Naive thymus-derived CD8-positive, alpha-beta T cell (primary cell): ENCODE results near the gene SCN7A. TPM values are rescaled to one million over a fixed set of nuclear protein-coding genes. Genes with fewer than 3 reads are reported as not detected.
A peak's percentile ranks its signal among the peaks of the same experiment; 100 is the strongest.

Experiments used
- ATAC-seq, 2 donors: fragments of 150-1000 bp; cut with Tn5 transposase in 1 of 2; sonication (Bioruptor Pico), chemical (Tn5 transposase) in 1 of 2; 1 replicate in 1 of 2; 2 replicates in 1 of 2; pipeline ENCODE4 v1.10.0; 2021; ENCODE audit warnings: mild to moderate bottlenecking in 2 of 2, moderate library complexity in 2 of 2
- POLR2A ChIA-PET: fragments of 350-600 bp; sonication (Branson Sonifier 250); formaldehyde crosslinking; loops from one replicate; lab custom pipeline; 2021; ENCODE audit warnings: antibody characterized with exemption; lab: Charles Lee
- DNase-seq, 10 donors: peaks; one replicate each; pipeline versions ENCODE4 v3.0.0 to v3.0.0-alpha.2; 2020 to 2022
- H3K27ac Mint-ChIP-seq, 10 donors: one replicate each; pipeline ENCODE4 v1.8.0; 2020 to 2022; ENCODE audit warnings: mild to moderate bottlenecking in 10 of 10, mixed read lengths in 10 of 10, moderate library complexity in 4 of 10, inconsistent platforms in 1 of 10
- H3K27me3 Mint-ChIP-seq, 5 donors: one replicate each; pipeline ENCODE4 v1.8.0; 2021 to 2022; ENCODE audit warnings: mixed read lengths in 5 of 5
- H3K36me3 Mint-ChIP-seq, 3 donors: one replicate each; pipeline ENCODE4 v1.8.0; 2020 to 2022; ENCODE audit warnings: mixed read lengths in 3 of 3, mild to moderate bottlenecking in 2 of 3, inconsistent platforms in 1 of 3
- H3K4me1 Mint-ChIP-seq, 4 donors: one replicate each; pipeline ENCODE4 v1.8.0; 2021 to 2022; ENCODE audit warnings: mixed read lengths in 4 of 4
- H3K4me3 Mint-ChIP-seq, 10 donors: one replicate each; pipeline ENCODE4 v1.8.0; 2020 to 2022; ENCODE audit warnings: mild to moderate bottlenecking in 10 of 10, mixed read lengths in 10 of 10, moderate library complexity in 6 of 10, inconsistent platforms in 1 of 10
- H3K9me3 Mint-ChIP-seq, 9 donors: one replicate each; pipeline ENCODE4 v1.8.0; 2020 to 2022; ENCODE audit warnings: mixed read lengths in 9 of 9, mild to moderate bottlenecking in 3 of 9, inconsistent platforms in 1 of 9, moderate library complexity in 1 of 9
- polyA plus RNA-seq, 3 donors: library from polyadenylated mRNA; unstranded; fragments of 300-500 nt; fragmentation: Illumina TruSeq; gene quantifications; one replicate each; pipeline ENCODE4 v1.2.3, GENCODE V29; 2021
- total RNA-seq, 8 experiments: library from RNA in 2 of 8; stranded (reverse) in 2 of 8; gene quantifications; one replicate each; pipeline ENCODE4 v1.2.3 and lab custom pipeline; 2021 to 2026

SCN7A gene
- total and polyA plus RNA-seq, 5 experiments from 2014 or later = not detected

DNA sequence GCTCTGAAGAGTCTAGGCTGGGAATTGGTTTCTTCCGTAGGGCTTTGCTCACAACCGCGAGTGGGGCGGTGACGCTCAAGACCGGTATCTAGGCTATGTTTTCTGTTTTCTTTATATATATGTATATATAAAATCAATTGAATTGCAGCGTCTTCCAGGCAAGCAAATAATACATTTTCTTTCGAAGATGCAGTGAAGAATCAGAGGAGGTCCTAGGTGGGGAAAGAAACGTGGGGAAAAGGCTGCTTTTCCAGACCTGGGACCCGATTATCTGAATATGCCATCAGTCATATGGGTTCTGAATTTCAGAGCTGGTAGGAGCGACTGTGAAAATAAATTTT lies 117.6 kb downstream of the SCN7A start:
- peak overlapping the region; percentile 27 to 68 (median 57) for H3K4me3 Mint-ChIP-seq
- POLR2A ChIA-PET = no interaction called here
- H3K27ac Mint-ChIP-seq = no peak overlapping the region
- ATAC-seq (no peak), DNase-seq (no peak)
- peaks cover 13 to 32% (median 22%) of the 10 kb centered on the region in 5 donors for H3K27me3 Mint-ChIP-seq
- H3K9me3 Mint-ChIP-seq = peaks cover 0 to 2% (median 0%) of the 10 kb centered on the region in 9 donors
- peaks cover 7 to 15% (median 12%) of the 10 kb centered on the region in 4 donors for H3K4me1 Mint-ChIP-seq
- no peaks in the 10 kb centered on the region for H3K36me3 Mint-ChIP-seq

DNA sequence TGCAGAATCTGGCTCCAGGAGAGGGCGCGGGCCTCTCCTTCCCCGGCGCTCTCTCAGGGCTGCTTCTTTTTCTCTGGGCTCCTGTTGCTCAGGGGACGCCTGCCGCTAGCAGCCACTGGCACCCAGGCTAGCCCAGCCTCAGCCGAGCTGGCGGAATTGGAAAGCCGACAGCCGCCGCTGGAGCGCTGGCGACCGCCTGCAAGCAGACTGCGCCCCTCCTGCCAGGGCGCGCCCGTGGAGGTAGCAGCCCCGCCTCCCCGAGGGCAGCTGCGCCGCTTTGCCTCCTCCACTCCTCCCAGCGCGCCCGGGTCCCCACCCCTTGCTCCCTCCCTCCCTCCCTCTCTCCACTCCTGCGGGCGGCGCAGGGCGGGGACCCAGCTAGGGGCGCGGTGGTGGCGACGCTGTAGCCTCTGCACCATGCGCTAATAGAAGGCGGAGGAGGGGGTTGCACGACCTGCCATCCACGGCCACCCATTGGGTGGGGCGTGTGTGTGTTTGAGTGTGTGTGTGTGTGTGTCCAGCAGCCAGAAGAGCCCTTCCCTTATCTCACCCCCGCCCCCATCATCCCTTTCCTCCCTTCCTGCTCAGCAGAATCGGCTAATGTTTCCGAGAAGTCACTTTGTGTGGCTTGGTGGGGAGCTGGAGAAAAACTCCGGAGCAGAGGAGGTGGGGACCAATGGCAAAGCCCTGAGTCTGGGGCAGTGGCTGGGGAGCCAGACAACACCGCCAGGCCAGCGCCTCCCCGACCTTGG lies 118.1 kb downstream of the SCN7A start, which contains the start of gene SCN9A:
TSS of gene SCN9A (minus strand) at position 209 of the 752 bp plus-strand sequence. CDS start 64,188 bp downstream, outside the sequence.
- DNase-seq (peak in 4 of 10 donors; percentile 1 to 59 (median 12)), ATAC-seq (peak; percentile 44 to 60)
- H3K27ac Mint-ChIP-seq = peak within 1 kb of the TSS in 1 of 10 donors; percentile 1
- no peaks in the 10 kb centered on the region for H3K36me3 Mint-ChIP-seq
- peaks cover 7 to 15% (median 12%) of the 10 kb centered on the region in 4 donors for H3K4me1 Mint-ChIP-seq
- H3K27me3 Mint-ChIP-seq = peaks cover 13 to 32% (median 22%) of the 10 kb centered on the region in 5 donors
- peaks cover 0 to 2% (median 0%) of the 10 kb centered on the region in 9 donors for H3K9me3 Mint-ChIP-seq
- peak within 1 kb of the TSS; percentile 52 to 85 (median 74) for H3K4me3 Mint-ChIP-seq
- POLR2A ChIA-PET = no interaction called here

DNA sequence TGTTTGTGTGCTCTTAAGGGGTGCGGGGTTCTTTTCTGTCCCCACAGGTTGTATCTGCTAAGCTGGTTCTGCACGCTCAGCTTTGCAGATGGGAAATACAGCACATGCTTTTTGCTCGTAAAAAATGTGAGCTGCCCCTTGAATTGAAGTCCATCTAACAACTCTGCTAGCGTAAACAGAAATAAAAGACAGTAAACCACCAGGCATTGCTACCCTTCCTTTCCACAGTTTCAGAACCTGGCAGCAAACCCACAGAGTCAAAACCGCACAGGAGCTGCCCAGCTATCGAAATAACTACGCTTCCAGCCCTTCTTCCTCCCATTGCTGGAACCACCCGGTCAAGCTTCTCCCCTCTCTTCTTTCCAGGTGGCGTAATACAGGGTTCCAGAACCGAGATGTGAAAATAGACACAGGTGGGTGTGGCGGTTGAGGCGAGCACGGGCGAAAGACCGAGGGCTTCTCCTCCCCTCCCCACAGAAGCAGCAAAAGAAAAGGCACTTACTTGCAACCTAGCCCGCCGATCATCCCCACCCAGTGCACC lies 118.8 kb downstream of the SCN7A start:
- DNase-seq = no peak

DNA sequence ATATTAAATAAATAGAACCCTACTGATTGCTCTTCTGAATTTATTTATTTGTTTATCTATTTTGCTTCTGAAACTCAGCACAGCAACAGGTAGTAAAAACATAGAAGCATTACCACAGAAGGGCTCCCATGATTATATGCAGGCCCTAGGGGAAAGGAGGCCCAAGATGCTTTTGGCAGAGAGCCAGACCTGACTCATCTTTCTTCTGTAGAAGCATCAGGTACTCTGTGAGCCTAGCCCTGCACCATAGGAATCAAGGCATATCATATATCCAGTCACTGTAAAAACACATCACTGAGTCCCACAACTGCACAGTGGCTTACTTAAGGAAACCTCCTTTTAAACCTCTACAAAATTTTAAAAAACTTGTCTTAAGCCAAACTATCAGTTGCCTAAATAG lies 120.1 kb downstream of the SCN7A start:
- DNase-seq = no peak
- H3K9me3 Mint-ChIP-seq = peaks cover 0 to 2% (median 0%) of the 10 kb centered on the region in 9 donors
- H3K27me3 Mint-ChIP-seq = peaks cover 13 to 32% (median 22%) of the 10 kb centered on the region in 5 donors
- peak overlapping the region in 1 of 10 donors; percentile 37 for H3K4me3 Mint-ChIP-seq
- peaks cover 7 to 15% (median 12%) of the 10 kb centered on the region in 4 donors for H3K4me1 Mint-ChIP-seq
- no peak for ATAC-seq
- no peaks in the 10 kb centered on the region for H3K36me3 Mint-ChIP-seq
- no peak overlapping the region for H3K27ac Mint-ChIP-seq
- POLR2A ChIA-PET = no interaction called here

More for the DNA sequence above, 118.8 kb downstream of the SCN7A start:
- Mint-ChIP-seq H3K4me3 (peak overlapping the region; percentile 52 to 85 (median 74)), H3K9me3 (peaks cover 0 to 2% (median 0%) of the 10 kb centered on the region in 9 donors), H3K27me3 (peaks cover 13 to 32% (median 22%) of the 10 kb centered on the region in 5 donors), H3K36me3 (no peaks in the 10 kb centered on the region), H3K27ac (peak overlapping the region in 1 of 10 donors; percentile 1), H3K4me1 (peaks cover 7 to 15% (median 12%) of the 10 kb centered on the region in 4 donors)
- POLR2A ChIA-PET = no interaction called here
- ATAC-seq = peak in 1 of 2 donors; percentile 24

DNA sequence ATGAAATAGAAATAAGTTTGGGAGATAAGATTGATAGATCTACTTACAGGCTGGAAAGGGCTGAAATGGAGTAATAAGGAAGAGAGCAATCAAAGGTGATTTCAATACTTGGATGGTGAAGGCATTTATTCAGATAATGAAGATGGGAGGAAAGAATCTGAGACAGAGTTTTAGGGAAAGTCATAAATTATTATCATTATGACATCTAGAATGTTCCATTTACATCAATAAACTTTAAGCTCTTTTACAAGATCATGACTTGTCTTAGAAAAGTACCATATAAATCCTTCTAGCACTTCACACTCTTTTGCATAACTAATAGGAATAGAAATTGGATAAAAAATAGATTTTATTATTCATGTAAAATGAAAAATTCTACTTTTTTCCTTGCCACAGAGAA lies 120.5 kb downstream of the SCN7A start:
- Mint-ChIP-seq H3K27ac (no peak overlapping the region), H3K27me3 (peaks cover 13 to 32% (median 22%) of the 10 kb centered on the region in 5 donors), H3K9me3 (peaks cover 0 to 2% (median 0%) of the 10 kb centered on the region in 9 donors)

DNA sequence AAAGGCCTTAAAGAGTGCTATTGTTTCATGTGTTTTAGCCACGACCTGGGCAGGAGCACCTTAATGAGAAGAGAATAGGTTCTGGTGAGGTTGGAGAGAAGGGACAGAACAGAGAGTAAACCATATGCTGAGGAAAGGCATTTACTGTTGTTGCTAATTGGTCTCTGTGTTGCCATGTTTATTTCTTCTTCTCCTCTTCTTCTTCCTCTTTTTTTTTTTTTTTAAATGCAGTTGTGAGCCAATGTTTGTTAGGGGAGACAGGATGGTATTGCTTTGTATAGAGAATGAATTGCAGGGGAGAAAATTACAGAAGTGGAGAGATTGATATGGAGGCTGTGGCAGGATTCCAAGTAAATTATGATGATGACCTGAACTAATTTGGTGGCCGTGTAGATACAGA lies 120.9 kb downstream of the SCN7A start:
- Mint-ChIP-seq H3K4me1 (peaks cover 7 to 15% (median 12%) of the 10 kb centered on the region in 4 donors), H3K36me3 (no peaks in the 10 kb centered on the region), H3K9me3 (peaks cover 0 to 2% (median 0%) of the 10 kb centered on the region in 9 donors), H3K27ac (no peak overlapping the region), H3K4me3 (no peak overlapping the region), H3K27me3 (peaks cover 13 to 32% (median 22%) of the 10 kb centered on the region in 5 donors)
- POLR2A ChIA-PET = no interaction called here
- ATAC-seq (no peak), DNase-seq (no peak)

More for the DNA sequence above, 120.5 kb downstream of the SCN7A start:
- no peaks in the 10 kb centered on the region for H3K36me3 Mint-ChIP-seq
- peaks cover 7 to 15% (median 12%) of the 10 kb centered on the region in 4 donors for H3K4me1 Mint-ChIP-seq
- POLR2A ChIA-PET = no interaction called here
- ATAC-seq (no peak), DNase-seq (no peak)
- H3K4me3 Mint-ChIP-seq = no peak overlapping the region

DNA sequence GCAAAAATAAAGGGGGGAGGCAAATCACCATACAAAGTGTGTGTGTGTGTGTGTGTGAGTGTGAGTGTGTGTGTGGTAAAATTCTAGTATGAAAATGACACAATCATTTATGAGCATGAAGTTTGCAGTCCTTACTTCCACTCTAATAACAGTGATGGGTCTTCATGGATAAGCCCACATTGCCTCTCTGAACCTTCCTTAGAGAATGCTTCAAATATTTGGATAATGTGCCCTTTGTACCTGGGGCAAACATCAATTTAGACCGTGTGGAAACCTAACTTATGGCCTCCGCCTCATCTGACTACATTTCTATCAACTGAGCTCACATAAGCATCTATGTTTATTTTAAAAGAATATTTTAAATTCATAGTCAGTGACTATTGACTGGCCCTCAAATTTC lies 122.0 kb downstream of the SCN7A start:
- Mint-ChIP-seq H3K27ac (no peak overlapping the region), H3K27me3 (peaks cover 9 to 37% (median 19%) of the 10 kb centered on the region in 5 donors), H3K36me3 (no peaks in the 10 kb centered on the region), H3K9me3 (peaks cover 0 to 2% (median 0%) of the 10 kb centered on the region in 9 donors), H3K4me3 (no peak overlapping the region), H3K4me1 (peaks cover 7 to 15% (median 12%) of the 10 kb centered on the region in 4 donors)
- DNase-seq = no peak
- ATAC-seq = no peak
- POLR2A ChIA-PET = no interaction called here

DNA sequence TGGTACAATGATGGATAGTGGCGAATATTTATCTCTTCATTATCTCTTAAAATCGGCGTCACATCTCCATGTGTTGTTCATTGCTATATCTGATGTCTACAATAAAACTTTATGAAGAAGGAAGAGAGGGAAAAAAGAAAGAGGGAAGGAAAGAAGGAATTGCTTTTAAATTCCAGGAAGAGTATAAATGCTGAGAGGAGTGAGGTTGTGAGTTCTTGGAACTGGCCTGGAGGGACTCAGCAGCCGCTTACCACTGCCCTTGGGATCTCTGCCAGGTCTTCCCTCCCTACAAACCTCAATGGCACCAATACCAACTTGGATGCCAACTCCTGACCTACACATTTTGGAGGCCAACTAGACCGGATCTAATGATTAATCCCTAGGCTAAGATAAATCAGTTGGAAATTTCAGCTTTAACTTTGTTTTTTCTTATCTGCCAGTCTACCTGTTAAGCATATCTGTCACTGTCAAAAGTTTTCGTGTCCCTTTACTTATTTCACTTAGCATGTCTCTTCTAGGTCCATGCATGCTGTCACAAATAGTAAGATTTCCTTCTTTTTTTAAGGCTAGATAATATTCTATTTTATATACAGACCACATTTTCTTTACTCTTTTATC lies 128.1 kb downstream of the SCN7A start:
- H3K36me3 Mint-ChIP-seq = no peaks in the 10 kb centered on the region

DNA sequence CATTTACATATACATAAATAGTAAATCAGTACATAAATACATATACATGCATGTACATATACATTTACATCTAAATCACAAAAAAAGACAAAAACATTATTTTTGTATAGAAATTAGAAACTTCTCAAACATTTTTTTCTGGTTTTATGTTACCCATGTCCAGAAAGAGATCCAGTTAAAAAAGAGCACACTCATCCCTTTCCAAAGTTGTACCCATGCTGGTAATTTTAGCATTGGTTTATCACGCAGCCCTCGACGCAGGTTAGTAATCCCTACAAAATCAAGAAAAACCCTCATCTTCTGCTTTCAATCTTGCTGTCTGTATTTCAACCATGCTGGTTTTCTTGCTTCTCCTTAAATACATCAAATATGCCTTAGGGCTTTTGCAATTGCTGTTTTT lies 128.8 kb downstream of the SCN7A start:
- POLR2A ChIA-PET = no interaction called here
- Mint-ChIP-seq H3K4me3 (no peak overlapping the region), H3K27ac (no peak overlapping the region), H3K9me3 (no peaks in the 10 kb centered on the region), H3K27me3 (peaks cover 0 to 6% (median 0%) of the 10 kb centered on the region in 5 donors), H3K36me3 (no peaks in the 10 kb centered on the region), H3K4me1 (no peaks in the 10 kb centered on the region)
- ATAC-seq (no peak), DNase-seq (no peak)

More for the DNA sequence above, 128.1 kb downstream of the SCN7A start:
- ATAC-seq = no peak
- Mint-ChIP-seq H3K27me3 (peaks cover 0 to 6% (median 0%) of the 10 kb centered on the region in 5 donors), H3K4me3 (no peak overlapping the region), H3K27ac (no peak overlapping the region), H3K4me1 (no peaks in the 10 kb centered on the region), H3K9me3 (no peaks in the 10 kb centered on the region)
- POLR2A ChIA-PET = no interaction called here
- DNase-seq = no peak

DNA sequence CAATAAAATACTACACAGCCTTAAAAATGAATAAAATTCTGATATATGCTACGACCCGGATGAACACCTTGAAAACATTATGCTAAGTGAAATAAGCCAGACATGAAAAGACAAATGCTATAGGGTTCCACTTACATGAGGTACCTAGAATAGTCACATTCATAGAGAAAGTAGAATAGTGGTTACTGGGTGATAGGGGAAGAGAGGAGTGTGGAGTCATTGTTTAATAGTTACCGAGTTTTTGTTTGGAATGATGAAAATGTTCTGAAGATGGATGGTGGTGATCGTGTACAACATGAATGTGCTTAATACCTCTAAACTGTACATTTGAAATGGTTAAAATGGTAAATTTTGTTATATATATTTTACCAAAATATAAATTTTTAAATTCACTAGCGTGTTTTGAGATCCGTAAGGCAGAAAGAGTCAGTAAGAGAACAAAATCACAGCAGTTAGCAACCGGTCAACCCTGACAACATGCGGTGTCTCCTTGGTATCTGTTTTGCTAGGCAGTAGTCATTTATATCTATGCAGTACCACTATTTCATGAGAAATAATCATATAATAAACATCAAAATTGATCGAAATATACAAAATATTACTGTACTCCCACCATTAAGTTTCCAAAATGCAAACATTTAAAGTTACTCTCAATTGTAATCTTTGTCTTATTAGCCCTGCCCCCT lies 129.4 kb downstream of the SCN7A start:
- DNase-seq = no peak
- Mint-ChIP-seq H3K4me3 (no peak overlapping the region), H3K27ac (no peak overlapping the region), H3K27me3 (peaks cover 0 to 6% (median 0%) of the 10 kb centered on the region in 5 donors), H3K9me3 (no peaks in the 10 kb centered on the region), H3K36me3 (no peaks in the 10 kb centered on the region), H3K4me1 (no peaks in the 10 kb centered on the region)
- POLR2A ChIA-PET = no interaction called here
- ATAC-seq = no peak

DNA sequence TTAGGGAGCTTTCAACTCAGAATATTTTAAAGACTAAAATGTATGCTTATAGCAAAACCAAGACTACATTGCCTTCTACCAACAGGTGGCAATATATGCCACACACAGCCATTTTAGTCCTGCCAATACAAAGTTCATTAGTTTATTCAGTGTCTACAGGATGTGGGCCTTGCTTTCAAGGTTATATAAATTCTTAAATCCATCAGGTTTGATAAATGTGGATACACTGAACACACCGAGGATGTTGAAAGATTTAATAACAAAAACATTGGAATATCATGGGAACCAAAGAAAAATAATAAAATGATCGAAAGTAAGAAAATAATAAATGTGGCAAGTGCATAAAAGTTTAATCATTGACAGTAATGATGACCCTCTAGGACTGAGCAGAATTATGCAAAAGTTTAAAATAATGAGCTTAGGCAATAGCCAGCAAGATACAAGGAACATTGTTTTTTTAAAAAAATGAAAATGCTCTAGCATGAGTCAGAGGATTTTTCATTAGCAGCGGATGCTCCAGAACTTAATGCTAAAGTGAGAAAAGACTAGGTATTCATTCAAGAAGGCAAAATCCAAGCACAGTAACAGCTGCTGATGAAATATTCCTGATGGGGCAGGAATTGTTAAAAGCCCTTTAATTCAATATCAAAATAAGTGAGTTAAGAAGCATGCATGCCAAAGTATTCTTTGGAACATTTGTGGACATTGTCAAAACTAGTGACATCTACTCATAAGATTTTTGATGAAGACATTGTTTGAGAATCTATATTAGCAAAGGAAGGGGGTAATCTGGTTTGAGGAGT lies 132.5 kb downstream of the SCN7A start:
- ATAC-seq (no peak), DNase-seq (peak in 1 of 10 donors; percentile 7)
- POLR2A ChIA-PET = no interaction called here
- H3K4me3 Mint-ChIP-seq = no peak overlapping the region
- no peaks in the 10 kb centered on the region for H3K9me3 Mint-ChIP-seq
- H3K27ac Mint-ChIP-seq = no peak overlapping the region
- no peaks in the 10 kb centered on the region for H3K36me3 Mint-ChIP-seq
- H3K27me3 Mint-ChIP-seq = no peaks in the 10 kb centered on the region
- no peaks in the 10 kb centered on the region for H3K4me1 Mint-ChIP-seq

DNA sequence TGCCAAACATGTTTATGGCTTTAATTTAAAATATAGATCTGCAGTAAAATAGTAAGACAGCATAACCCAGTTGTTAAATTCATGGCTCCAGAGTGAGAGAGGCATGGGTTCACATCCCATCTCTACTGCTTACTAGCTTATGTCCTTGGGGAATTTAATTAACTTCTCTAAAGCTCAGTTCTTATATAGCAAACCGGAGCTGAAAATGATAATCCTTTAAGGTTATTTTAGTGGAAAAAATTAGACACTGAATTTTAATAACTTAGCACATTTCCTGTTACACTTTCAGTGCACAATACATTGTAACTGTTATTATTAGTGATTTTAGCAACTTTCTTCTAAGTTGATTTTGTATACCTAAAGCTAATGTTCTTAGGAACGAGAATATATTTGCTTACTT lies 133.1 kb downstream of the SCN7A start:
- Mint-ChIP-seq H3K9me3 (no peaks in the 10 kb centered on the region), H3K27me3 (no peaks in the 10 kb centered on the region), H3K4me3 (no peak overlapping the region), H3K4me1 (no peaks in the 10 kb centered on the region), H3K36me3 (no peaks in the 10 kb centered on the region), H3K27ac (no peak overlapping the region)
- ATAC-seq (no peak), DNase-seq (no peak)
- POLR2A ChIA-PET = no interaction called here
